T-helper 9 cell (primary cell): ENCODE results near the gene CCNF.
"Not testable (repeated sequence)": the region's sequence is repeated elsewhere in the genome, so short reads cannot be mapped to it uniquely, and the experiment has no call there.

Source experiments
- DNase-seq: peaks from one replicate; pipeline ENCODE4 v3.0.0-alpha.2; 2020
- total RNA-seq, 2 donors: gene quantifications; one replicate each; lab custom pipeline; 2026; lab: John Stamatoyannopoulos, UW

The CCNF gene, protein sequence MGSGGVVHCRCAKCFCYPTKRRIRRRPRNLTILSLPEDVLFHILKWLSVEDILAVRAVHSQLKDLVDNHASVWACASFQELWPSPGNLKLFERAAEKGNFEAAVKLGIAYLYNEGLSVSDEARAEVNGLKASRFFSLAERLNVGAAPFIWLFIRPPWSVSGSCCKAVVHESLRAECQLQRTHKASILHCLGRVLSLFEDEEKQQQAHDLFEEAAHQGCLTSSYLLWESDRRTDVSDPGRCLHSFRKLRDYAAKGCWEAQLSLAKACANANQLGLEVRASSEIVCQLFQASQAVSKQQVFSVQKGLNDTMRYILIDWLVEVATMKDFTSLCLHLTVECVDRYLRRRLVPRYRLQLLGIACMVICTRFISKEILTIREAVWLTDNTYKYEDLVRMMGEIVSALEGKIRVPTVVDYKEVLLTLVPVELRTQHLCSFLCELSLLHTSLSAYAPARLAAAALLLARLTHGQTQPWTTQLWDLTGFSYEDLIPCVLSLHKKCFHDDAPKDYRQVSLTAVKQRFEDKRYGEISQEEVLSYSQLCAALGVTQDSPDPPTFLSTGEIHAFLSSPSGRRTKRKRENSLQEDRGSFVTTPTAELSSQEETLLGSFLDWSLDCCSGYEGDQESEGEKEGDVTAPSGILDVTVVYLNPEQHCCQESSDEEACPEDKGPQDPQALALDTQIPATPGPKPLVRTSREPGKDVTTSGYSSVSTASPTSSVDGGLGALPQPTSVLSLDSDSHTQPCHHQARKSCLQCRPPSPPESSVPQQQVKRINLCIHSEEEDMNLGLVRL
- 3.9 to 8.6 reads per million in 2 donors for total RNA-seq

DNA sequence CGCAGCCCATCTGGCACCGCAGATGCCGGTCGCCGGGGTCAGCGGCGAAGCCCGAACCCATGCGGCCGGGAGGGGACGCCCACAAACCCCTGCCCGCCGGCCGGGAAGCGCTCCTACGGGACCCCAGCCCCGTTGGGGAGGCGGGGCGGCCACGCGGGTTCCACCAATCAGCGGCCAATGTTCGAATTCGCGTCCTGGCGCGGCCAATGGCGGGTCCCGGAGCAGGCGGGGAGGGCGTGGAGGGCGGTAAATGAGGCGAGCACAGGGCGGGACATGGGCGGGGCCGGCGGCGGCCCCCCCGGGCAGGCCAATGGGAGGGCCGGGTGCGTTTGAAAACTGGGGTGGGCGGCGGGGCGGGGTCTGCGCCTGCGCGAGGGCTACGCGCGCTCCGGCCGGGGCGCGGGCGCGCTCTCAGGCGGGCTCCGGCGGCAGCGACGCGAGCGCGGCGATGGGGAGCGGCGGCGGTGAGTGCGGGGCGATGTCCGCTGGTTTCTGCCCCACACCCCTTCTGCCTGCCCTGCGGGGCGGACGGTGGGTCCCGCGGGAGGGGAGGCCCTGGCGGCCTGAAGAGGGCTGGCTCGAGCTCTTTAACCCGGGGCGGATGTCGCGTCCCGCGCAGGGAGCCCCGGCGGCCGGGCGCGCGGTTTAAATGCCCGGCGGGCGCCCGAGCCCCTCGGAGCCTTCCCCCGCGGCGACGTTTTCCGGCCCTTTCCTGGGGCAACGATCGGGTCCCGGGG, at the start of gene CCNF:
Gene CCNF, plus strand, starts transcription at position 414 of the 737 bp plus-strand sequence. Its CDS starts 35 bp downstream, at position 449.
- DNase-seq = peak; percentile 97

DNA sequence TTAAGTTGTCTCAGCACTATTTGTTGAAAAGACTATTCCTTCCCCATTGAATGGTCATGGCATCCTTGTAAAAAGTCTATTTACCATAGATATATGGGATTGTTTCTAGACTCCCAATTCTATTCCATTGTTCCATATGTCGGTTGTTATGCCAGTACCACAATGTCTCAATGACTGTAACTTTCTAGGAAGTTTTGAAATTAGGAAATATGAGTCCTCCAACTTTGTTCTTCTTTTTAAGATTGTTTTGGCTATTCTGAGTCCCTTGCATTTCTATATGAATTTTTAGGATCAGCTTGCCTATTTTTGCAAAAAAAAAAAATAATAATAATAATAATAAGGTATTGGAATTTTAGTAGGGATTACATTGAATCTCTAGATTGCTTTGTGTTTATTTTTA, 45.7 kb upstream of the CCNF start:
- DNase-seq = no peak

DNA sequence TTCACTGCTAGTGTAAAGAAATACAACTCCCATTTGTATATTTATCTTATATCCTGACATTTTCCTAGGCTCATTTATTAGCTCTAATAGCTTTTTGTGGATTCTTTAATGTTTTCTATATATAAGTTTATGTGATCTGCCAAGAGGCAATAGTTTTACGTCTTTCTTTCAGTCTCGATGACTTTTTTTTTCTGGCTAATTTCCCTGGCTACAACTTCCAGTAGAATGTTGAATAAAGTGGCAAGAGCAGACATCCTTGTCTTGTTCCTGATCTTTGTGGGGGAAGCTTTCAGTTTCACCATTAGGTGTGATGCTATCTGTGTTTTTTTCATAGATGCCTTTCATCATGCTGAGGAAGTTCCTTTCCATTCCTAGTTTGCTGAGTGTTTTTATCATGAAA, 44.8 kb upstream of the CCNF start:
- DNase-seq = no peak

DNA sequence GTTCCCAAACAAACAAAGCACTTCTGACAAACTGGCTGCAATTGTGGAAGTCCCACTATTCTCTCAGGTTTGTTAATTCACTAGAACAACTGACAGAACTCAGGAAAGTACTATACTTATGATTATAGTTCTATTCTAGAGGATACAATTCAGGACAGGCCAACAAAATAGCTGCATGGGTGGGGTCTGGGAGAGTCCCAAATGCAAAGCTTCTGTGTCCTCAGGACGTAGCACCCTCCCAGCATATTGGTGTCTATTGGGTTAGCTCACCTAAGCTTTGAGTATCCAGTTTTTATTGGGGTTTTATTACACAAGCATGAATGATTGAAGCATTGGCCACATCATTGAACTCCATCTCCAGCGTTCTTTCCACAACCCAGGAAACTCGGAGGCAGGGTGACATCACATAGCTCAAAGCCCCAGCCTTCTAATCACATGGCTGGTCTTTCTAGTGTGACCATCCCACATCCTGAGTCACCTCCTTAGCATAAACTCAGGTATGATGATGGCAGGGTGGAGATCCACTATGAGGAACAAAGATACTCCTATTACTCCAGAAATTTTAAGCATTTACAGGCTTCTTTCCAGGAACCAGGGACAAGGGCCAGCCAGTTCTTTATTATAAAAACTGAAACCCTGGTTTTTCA, 43.9 kb upstream of the CCNF start:
- DNase-seq = no peak

DNA sequence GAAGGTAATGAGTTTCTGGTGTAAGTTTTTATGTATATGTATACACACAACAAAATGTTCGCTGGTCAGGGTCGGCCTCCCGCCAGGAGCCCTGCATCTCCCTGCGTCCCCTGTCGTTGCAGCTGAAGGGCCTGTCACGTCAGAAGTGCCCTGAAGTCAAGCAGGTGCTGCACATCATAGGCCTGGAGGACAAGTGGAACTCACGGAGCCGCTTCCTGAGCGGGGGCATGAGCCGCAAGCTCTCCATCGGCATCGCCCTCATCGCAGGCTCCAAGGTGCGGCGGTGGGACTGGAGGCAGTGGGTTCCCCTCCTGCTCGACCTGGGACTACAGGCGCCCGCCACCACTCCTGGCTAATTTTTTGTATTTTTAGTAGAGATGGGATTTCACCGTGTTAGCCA, 43.3 kb upstream of the CCNF start:
- DNase-seq = not testable (repeated sequence)

DNA sequence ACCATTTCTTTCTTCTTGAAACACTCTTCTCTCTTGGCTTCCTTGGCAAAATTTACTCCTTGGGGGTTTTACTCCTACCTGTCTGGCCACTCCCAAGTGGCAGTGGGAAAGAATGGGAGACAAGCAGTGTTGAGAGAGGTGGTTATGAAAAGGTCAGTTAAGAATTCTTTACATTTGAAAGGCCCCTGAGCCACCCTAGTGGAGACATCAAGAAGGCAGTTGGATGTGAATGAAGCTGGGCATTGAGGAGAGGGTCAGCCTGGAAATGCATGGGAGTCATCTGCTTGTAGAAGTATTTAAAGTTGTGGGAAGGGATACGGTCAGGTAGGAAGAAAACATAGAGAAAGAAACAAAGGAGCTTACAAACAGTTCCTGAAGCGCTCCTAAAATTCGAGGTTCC, 42.3 kb upstream of the CCNF start:
- no peak for DNase-seq

DNA sequence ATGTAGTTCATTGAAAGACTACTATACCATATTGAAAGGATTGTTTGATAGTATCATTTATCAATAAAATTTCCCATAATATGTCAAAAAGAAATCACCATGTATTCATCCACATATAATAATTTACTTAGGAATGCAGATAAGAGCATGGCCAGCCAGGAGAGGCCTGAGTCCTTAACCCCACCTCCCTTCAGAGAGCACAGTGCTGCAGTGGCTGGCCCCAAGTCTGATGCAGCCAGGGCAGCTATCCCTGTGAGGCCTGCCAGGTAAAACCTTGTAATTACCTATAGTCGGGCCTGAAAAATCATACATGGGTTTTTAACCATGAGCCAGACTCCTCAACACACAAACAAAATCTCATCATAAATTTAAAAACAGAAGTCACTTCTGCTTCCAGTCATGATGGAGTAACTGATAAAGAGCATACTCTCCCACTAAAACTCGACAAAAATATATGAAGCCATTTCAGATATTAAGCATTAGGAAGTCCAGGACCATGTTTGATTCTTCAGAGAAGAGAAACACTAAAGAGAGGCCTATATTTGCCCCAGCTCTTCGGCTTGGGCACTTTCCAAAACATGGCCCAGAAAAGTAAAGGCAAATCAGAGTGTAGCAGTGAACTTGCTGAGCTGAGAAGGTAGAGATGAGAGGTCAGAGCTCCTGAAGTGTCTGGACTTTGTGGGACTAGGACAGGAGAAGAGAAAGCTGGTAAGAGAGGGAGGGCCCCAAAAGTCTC, 40.9 kb upstream of the CCNF start:
- DNase-seq = no peak

DNA sequence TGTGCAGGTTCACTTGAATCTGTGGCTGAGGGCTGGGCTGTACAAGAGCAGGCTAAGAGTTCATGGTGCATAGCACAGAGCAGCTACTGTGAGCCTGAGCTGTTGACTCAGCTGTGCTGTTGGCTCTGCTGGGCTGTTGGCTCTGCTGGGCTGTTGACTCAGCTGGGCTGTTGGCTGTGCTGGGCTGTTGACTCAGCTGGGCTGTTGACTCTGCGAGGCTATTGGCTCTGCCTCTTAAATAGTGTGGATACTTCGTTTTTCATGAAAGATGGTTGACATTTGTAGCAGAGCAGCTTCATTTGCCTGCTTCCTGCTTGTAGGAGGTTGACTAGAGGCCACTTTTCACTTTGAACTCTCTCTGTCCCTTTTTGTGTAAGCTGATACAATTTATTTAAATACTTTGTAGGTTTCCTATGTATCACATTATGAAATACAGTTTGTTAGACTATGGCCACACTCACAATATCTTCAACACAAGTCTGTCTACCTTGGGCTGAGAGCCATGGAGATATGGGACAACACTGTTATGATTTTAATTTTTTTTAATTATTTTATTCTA, 40.3 kb upstream of the CCNF start:
- no peak for DNase-seq

DNA sequence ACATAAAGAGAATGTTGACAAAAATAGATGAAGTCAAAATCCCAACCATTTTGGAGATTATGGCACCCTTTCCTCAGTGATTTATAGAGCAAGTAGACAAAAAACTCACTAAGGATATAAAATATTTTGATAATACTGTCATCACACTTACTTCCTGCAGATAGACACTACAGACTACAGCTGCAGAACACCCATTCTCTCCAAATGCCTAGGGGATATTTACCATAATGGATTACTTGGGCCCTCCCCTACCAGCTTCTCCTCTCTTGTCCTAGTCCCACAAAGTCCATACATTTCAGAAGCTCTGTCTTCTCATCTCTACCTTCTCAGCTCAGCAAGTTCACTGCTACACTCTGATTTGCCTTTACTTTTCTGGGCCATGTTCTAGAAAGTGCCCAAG, 37.2 kb upstream of the CCNF start:
- no peak for DNase-seq

DNA sequence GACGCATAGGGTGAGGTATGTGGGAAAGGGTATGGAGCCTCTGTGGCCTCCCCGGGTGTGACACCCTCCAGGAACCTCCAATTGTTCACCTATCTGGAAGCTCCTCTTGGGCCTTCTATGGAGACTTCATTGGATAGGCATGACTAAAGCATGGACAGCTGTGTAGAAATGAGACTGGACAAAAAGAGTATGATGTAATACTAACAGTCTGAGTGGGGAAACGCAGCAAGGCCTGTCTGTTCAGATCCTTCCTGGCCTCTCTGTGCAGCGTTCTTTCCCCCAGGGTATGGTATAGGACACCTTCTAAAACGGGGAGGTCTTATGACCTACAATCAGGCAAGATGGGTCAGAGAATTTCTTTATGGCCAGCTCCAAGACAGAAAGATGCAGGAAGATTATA, 30.7 kb upstream of the CCNF start:
- no peak for DNase-seq

DNA sequence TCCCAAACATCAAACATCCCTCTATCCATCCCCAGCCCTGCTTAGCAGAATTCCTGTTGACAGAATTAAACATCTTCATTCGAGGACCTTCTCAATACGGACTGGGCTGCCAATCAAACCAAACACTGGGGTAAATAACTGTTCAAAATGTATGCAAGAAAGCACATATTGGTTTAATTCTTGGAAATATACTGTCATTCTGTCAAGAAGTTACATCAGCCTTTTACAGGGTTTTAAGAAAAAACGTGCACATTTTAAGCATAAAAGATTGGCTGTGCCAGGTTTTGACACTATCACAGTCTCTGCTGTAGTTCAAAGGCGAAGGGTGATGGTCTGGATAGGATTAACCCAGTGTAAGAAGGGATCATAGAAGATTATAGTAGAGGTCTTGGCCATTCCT, 25.1 kb upstream of the CCNF start:
- DNase-seq = no peak

DNA sequence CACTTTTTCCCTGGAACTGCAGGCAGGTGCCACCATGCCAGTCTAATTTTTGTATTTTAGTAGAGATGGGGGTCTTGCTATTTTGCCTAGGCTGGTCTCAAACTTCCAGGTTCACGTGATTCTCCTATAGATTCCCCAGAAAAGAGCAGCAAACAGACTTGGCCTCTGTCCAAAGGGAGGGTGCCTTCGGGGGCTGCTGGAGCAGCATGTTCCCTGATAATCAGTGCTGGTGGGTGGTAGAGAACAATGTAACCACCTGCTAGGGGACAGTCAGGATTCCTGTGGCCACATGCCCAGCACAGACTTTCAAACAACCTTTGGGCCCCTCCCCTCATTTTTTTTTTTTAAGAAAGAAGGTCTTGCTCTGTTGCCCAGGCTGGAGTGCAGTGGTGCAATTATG, 14.2 kb upstream of the CCNF start:
- no peak for DNase-seq

DNA sequence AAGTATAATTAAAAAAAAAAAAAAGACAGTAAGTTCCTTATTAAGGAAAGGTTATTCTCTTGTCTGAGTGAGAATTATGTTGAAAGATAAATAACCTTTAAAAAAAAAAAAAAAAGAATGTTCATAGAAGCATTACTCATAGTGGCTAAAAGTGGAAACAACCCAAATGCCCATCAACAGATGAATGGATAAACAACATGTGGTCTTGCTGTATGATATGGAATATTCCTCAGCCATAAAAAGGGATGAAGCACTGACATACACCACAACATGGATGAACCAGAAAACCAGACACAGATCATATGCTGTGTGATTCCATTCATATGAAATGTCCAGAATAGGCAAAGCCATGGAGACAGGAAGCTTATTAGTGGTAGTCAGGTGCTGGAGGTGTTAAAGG, 9.2 kb upstream of the CCNF start:
- DNase-seq = no peak

DNA sequence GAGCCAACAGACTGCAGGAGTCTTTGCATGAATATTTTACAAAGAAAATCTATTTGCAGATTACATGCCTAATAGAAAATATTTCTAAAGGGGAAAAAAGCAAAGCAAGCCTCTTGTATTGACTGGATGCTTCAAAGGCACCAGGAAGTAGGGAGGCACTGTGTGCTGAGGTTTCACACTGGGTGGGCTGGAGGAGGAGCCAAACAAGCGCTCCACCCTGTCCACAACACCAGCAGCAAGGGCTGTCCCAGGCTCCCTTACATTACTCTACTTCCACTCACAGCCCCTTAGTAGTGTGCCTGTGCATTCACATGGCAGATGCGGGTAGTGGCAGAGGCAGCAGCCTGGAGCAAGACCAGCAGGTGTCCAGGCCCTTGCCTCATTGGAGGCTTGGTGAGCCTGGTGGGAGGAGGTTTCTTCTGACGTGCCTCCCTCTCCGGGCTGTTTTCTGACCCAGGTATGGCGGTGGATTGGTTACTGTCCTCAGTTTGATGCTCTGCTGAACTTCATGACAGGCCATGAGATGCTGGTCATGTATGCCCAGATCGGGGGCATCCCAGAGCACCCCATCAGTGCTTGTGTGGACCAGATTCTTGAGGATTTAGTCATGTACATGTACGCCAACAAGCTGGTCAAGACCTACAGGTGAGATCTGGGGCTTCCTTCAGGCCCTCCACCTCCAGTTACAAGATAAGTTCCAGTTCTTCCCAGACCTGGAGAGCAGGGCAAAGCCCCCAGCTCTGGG, 7.0 kb upstream of the CCNF start:
- no peak for DNase-seq

DNA sequence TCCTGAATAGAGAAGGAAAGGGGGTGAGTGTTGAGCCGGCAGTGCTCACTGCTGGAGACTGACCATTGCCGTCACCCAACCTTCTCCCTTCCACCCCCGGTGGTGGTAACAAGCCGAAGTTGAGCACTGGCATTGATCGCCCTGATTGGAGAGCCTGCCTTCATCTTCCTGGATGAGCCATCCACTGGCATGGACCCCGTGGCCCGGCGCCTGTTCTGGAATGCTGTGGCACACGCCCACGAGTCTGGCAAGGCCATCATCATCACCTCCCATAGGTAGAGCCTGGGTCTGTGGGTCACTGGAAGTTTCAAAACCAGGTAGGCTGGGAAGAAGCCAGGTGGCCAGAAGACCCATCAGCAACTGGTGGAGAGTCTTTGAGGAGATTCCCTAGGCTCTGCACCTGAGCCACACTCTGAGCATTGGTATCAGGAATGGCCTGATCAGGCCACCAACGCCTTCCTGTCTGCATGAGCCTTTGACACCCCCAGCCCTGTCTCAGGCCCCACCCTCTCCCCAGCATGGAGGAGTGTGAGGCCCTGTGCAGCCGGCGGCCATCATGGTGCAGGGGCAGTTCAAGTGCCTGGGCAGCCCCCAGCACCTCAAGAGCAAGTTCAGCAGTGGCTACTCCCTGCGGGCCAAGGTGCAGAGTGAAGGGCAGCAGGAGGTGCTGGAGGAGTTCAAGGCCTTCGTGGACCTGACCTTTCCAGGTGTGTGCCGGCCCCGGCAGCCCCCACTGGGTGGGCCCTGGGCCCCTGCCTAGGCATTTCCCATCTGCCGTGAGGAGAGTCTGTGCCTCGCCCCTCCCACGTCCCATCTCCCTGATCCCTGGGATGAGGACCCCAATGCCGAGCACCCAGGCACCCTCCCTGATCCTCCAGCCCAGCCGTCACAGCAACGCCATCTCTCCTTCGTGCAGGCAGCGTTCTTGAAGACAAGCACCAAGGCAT, 4.9 kb upstream of the CCNF start:
- DNase-seq = no peak

DNA sequence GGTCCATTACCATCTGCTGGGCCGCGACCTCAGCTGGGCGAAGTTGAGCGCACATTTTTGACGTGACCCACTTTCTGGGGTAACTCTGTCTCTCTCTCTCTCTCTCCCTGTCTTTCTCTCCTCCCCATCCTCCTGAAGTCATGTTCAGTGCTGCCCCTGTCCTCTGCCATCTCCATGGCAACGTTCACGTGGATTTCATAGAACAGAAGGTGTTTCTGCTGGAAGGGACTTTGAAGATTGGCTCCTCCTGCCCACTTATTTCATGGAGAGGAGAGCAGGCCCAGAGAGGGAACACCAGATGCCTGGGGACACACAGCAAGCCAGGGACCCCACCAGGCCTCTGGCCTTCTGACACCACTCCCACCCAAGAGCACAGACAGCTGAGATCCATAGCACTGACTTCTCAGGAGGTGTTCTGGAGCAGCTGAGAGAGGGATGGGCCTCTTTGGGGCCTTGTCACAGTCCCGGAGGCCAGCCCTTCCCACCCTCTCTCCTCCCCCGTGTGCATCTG, 4.2 kb upstream of the CCNF start:
- no peak for DNase-seq

DNA sequence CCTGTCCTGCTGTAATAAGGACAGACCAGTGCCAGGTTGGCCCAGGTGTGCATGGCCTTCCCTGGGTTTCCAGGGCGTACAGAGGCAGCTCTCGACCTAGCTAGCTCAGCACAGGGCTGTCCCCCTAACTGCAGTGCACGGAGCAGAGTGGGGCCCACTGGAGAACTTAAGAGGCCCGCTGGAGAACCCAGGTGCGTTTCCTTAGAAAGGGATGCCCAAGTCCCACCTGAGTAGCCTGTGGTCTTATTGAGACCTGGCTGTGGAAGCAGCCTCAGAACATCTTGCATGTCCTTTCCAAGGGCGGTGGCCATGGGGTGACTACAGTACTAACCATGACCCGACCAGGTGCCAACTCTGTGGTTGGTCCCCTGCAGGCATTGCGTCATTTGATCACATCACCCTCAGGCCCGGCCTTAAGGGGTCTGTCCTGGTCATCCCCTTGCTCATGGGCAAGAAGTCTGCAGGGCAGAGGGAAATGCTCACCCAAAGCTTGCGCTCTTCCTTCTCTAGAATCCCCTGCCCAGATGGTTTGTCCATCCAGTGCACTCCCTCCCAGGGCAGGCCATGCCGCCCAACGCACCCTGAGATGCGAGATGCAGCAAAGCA, 3.3 kb upstream of the CCNF start:
- no peak for DNase-seq

DNA sequence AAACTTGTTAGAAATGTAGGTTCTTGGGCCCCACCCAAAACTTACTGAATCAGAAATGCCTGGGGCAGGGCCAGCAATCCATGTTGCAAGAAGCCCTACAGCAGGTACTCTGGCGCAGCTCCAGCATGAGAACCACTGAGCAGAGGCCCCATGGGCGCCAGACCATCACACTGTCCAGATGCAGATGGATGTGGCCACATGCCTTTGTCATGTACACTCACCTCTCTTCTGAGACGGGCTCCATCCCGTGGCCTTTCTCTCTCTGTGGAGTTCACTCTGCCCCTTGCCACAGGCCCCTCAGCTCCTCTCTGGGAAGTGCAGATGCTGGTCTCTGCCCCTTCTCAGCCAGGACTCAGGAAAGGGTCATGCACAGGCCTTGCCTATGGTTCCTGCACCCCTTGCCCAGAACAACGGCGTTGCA, 2.3 kb upstream of the CCNF start:
- DNase-seq = no peak

DNA sequence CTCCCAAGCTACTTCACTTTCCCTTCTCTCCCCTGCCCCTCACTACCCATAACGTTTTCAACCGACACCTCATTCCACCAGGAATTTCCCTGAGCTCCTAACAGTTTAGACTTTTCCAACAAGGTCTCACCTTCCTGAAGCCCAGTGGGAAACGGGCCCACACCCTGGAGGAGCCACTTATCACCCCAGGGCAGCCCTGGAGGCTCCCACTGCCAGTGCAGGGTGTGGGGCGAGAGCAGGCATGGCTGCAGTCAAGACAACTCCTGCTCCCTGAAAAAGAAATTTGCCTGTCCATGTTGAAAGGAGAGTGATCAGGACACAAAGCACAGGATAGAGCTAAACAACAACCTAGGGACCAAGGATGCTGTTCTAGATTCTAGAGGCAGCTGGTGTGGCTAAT, 1.7 kb upstream of the CCNF start:
- DNase-seq = no peak
